ENCODE data around the gene KLHL14.

- TF ChIP-seq POLR2A (IDR thresholded peaks at IDR 0.05; ENCODE audit: low read length) (no peak), GATA1 (IDR thresholded peaks at IDR 0.05; ENCODE audit: low read depth, low read length) (no peak)
Observed at GRCh38 chr18:32722279-32722678, 50.5 kb downstream of the KLHL14 start.
